OCI-LY7 (cell line): ENCODE results near the gene PRELP. TPM values are rescaled to one million over a fixed set of nuclear protein-coding genes. Genes with fewer than 3 reads are reported as not detected.

Experiments used
- BruUV-seq: library from RNA; stranded (reverse); fragments of 400-500 nt; replicated peaks from 2 replicates; lab custom pipeline; 2021; lab: Mats Ljungman, UMichigan
- CTCF ChIA-PET: fragments of 300-600 bp; sonication (Branson Sonifier 250); formaldehyde crosslinking; loops from one replicate; lab custom pipeline; 2022; ENCODE audit warnings: antibody characterized with exemption; ENCODE audit not compliant: unreplicated experiment; lab: Charles Lee
- POLR2A ChIA-PET: fragments of 300-600 bp; sonication (Branson Sonifier 250); formaldehyde crosslinking; loops from one replicate; lab custom pipeline; 2022; ENCODE audit warnings: antibody characterized with exemption; lab: Charles Lee
- DNase-seq: peaks from one replicate; pipeline ENCODE4 v3.0.0-alpha.2; 2015; ENCODE audit warnings: low spot score
- H2AFZ ChIP-seq: fragments of 200-600 bp; sonication (generic), shearing (Covaris generic); 2 replicates; pipeline ENCODE4 v1.6.1; 2014; ENCODE audit warnings: mild to moderate bottlenecking, antibody characterized with exemption, low read length, moderate library complexity
- H3K27ac ChIP-seq: fragments of 200-600 bp; sonication (generic); 2 replicates; pipeline ENCODE4 v1.5.1; 2014; ENCODE audit warnings: mixed run types, low read depth, mild to moderate bottlenecking, moderate library complexity, low read length, inconsistent platforms; ENCODE audit not compliant: poor library complexity, severe bottlenecking
- H3K36me3 ChIP-seq: fragments of 200-600 bp; sonication (generic); 2 replicates; pipeline ENCODE4 v1.6.1; 2014; ENCODE audit warnings: mild to moderate bottlenecking, antibody characterized with exemption, low read length, moderate library complexity, mixed read lengths; ENCODE audit not compliant: insufficient read depth
- H3K4me1 ChIP-seq: fragments of 200-600 bp; sonication (generic); 2 replicates; pipeline ENCODE4 v1.5.1; 2014; ENCODE audit warnings: mild to moderate bottlenecking, low read length; ENCODE audit not compliant: insufficient read depth, poor library complexity, severe bottlenecking
- H3K4me2 ChIP-seq: fragments of 200-600 bp; sonication (generic); 2 replicates; pipeline ENCODE4 v1.6.1; 2014; ENCODE audit warnings: mild to moderate bottlenecking, low read length
- H3K4me3 ChIP-seq: fragments of 200-600 bp; sonication (generic); 2 replicates; pipeline ENCODE4 v1.5.1; 2014; ENCODE audit warnings: mild to moderate bottlenecking, low read depth, low read length; ENCODE audit not compliant: poor library complexity, severe bottlenecking
- H3K79me2 ChIP-seq: fragments of 200-600 bp; sonication (generic); 2 replicates; pipeline ENCODE4 v1.6.1; 2016; ENCODE audit warnings: low read depth, mild to moderate bottlenecking, low read length, moderate library complexity, mixed read lengths; ENCODE audit not compliant: insufficient read depth
- H3K9me2 ChIP-seq: fragments of 200-600 bp; sonication (generic); 2 replicates; pipeline ENCODE4 v1.6.1; 2016; ENCODE audit warnings: mild to moderate bottlenecking, low read length, mixed read lengths; ENCODE audit not compliant: insufficient read depth
- H3K9me3 ChIP-seq: fragments of 200-600 bp; sonication (generic); 2 replicates; pipeline ENCODE4 v1.6.1; 2014; ENCODE audit warnings: mild to moderate bottlenecking, mixed run types, low read length, mixed read lengths
- H4K20me1 ChIP-seq: fragments of 200-600 bp; sonication (generic); 2 replicates; pipeline ENCODE4 v1.6.1; 2014; ENCODE audit warnings: mild to moderate bottlenecking, antibody characterized with exemption, low read length, moderate library complexity, mixed read lengths; ENCODE audit not compliant: insufficient read depth
- EZH2phosphoT487 ChIP-seq: fragments of 200-600 bp; sonication (generic); IDR thresholded peaks from 2 replicates; pipeline ENCODE4 v1.6.1; 2018; ENCODE audit warnings: low read depth, borderline replicate concordance, mild to moderate bottlenecking, mixed run types, antibody characterized with exemption, low read length, moderate library complexity, mixed read lengths
- intact Hi-C: fragments of 100-400 bp; cut with micrococcal nuclease; formaldehyde crosslinking; loops from one replicate; pipeline ENCODE4 v1.10.0; 2022; ENCODE audit not compliant: unreplicated experiment
- total RNA-seq, 2 experiments: library from RNA; depleted of rRNA in 1 of 2; stranded (reverse); fragments of >200 nt in 1 of 2; shearing (Covaris generic) in 1 of 2; gene quantifications; 2 replicates each; pipeline ENCODE4 v1.2.3, GENCODE V29; 2014 to 2022
- TF ChIP-seq, protein P1 (sequence below): fragments of 200-600 bp; sonication (generic); conservative IDR thresholded peaks from 2 replicates; pipeline ENCODE4 v1.5.1; 2014; ENCODE audit warnings: mild to moderate bottlenecking, antibody characterized with exemption, low read length, moderate library complexity, mixed read lengths

PRELP gene
- total RNA-seq, 2 experiments from 2014 or later, result not detected

DNA sequence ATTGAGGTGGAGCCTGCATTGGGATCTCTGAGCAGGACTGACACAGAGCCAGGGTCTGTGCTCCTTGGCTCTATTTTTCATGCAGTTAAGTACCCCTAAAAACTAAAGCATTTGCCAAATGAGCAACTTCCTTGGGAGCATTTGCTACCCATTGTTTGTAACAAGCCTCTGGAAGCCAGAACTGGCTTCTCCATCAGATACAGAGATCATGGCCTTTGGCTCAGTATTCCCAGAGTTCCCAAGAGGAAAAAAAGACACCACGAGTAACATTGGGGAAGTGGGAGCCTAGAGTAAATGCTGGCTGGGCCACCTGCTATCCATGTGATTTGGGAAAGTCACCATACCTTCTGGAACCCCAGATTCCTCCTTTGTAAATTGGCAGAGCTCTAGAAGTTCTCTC lies 63.1 kb downstream of the PRELP start:
- POLR2A ChIA-PET, result interaction anchor here (0.7 kb wide), 1 partner anchor 628 kb away, joined by 5 read pairs; no protein-coding TSS in a partner anchor
- Histone ChIP-seq H3K4me1 (no peaks in the 10 kb centered on the region), H3K9me3 (no peaks in the 10 kb centered on the region), H3K27ac (no peak overlapping the region), H3K9me2 (no peaks in the 10 kb centered on the region), H3K79me2 (no peaks in the 10 kb centered on the region), H3K4me3 (no peak overlapping the region), H2AFZ (no peak overlapping the region), H3K4me2 (no peak overlapping the region), H3K36me3 (no peaks in the 10 kb centered on the region), H4K20me1 (no peaks in the 10 kb centered on the region)
- TF ChIP-seq EZH2phosphoT487, result no peak
- TF ChIP-seq, protein P1, sequence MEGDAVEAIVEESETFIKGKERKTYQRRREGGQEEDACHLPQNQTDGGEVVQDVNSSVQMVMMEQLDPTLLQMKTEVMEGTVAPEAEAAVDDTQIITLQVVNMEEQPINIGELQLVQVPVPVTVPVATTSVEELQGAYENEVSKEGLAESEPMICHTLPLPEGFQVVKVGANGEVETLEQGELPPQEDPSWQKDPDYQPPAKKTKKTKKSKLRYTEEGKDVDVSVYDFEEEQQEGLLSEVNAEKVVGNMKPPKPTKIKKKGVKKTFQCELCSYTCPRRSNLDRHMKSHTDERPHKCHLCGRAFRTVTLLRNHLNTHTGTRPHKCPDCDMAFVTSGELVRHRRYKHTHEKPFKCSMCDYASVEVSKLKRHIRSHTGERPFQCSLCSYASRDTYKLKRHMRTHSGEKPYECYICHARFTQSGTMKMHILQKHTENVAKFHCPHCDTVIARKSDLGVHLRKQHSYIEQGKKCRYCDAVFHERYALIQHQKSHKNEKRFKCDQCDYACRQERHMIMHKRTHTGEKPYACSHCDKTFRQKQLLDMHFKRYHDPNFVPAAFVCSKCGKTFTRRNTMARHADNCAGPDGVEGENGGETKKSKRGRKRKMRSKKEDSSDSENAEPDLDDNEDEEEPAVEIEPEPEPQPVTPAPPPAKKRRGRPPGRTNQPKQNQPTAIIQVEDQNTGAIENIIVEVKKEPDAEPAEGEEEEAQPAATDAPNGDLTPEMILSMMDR, result no peak
- BruUV-seq, result no TSS peak
- intact Hi-C loops, result no loop called here
- CTCF ChIA-PET, result no interaction called here
- DNase-seq, result no peak

DNA sequence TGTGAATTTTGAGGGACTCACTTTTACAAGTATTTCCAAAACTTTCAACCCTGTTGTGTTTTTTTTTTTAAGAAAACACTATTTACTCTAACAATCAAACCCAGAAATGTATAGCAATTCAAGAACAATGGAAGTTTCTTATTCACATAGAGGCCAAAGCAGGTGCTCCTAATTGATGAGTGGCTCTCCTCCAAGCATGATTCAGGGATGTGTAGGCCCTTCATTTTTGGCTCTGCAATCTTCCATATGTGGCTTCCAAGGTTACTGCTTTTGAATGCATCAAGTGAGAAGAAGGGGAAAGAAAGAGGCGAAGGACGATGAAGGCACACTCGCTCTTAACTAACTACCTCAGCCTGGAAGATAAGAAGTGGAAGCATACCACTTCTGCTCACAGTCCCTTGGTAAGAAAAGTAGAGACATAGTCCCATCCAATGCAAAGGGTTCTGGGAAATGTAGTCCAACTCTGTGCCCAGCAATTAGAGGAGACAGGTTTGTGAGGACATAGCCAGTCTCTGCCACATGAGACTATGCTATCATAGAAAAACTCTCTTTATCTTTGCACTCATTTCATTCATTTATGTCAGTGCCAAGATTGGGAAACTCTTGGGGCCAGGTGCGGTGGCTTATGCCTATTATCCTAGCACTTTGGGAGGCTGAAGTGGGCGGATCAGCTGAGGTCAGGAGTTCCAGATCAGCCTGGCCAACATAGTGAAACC lies 64.4 kb downstream of the PRELP start:
- H3K4me1 ChIP-seq, result no peaks in the 10 kb centered on the region
- no peaks in the 10 kb centered on the region for H3K9me2 ChIP-seq
- no peaks in the 10 kb centered on the region for H3K9me3 ChIP-seq
- intact Hi-C loops, result no loop called here
- no peak overlapping the region for H3K4me2 ChIP-seq
- no peak for DNase-seq
- ChIA-PET CTCF (no interaction called here), POLR2A (interaction anchor here (0.9 kb wide), 1 partner anchor 8 kb away, joined by 3 read pairs; no protein-coding TSS in a partner anchor)
- no peaks in the 10 kb centered on the region for H3K36me3 ChIP-seq
- H3K27ac ChIP-seq, result no peak overlapping the region
- no peak overlapping the region for H3K4me3 ChIP-seq
- H4K20me1 ChIP-seq, result no peaks in the 10 kb centered on the region
- no TSS peak for BruUV-seq
- H3K79me2 ChIP-seq, result no peaks in the 10 kb centered on the region
- TF ChIP-seq, protein P1, result no peak
- TF ChIP-seq EZH2phosphoT487, result no peak
- no peak overlapping the region for H2AFZ ChIP-seq

Other genes starting within 250 kb of the PRELP start
- gene CHIT1, start 246.1 kb upstream of the PRELP start, total RNA-seq (2014; rRNA removed; shearing (Covaris generic)), result 1.9 TPM in 2 replicates
- 3.6 and 4.6 TPM in 2 replicates for gene CHIT1, start 246.1 kb upstream of the PRELP start, total RNA-seq (2022)
- 146 and 156 TPM in 2 replicates for gene BTG2, start 170.3 kb upstream of the PRELP start, total RNA-seq (2014; rRNA removed; shearing (Covaris generic))
- gene BTG2, start 170.3 kb upstream of the PRELP start, total RNA-seq (2022), result 99.5 and 102 TPM in 2 replicates
- gene FMOD, start 124.7 kb upstream of the PRELP start, total RNA-seq (2014; rRNA removed; shearing (Covaris generic)), result 0.05 TPM in 1 of 2 replicates, not detected in the other
- gene FMOD, start 124.7 kb upstream of the PRELP start, total RNA-seq (2022), result not detected in 2 replicates
- not detected in 2 replicates for gene OPTC, start 18.3 kb downstream of the PRELP start, total RNA-seq (2014; rRNA removed; shearing (Covaris generic))
- not detected in 2 replicates for gene OPTC, start 18.3 kb downstream of the PRELP start, total RNA-seq (2022)
- gene ATP2B4, start 151.0 kb downstream of the PRELP start, total RNA-seq (2014; rRNA removed; shearing (Covaris generic)), result 7.5 and 8.5 TPM in 2 replicates
- 16.6 and 16.7 TPM in 2 replicates for gene ATP2B4, start 151.0 kb downstream of the PRELP start, total RNA-seq (2022)